HL-60 (cell line): ENCODE data around the gene SKI.

Source experiments
- CTCF ChIP-seq: IDR thresholded peaks from one replicate; pipeline ENCODE4 v1.5.1; 2011; ENCODE audit warnings: low read length, control low read depth, inconsistent platforms; ENCODE audit not compliant: insufficient read depth
- GABPA ChIP-seq: IDR thresholded peaks from 2 replicates; pipeline ENCODE4 v1.6.1; 2012; ENCODE audit warnings: low read depth
- POLR2AphosphoS5 ChIP-seq: IDR thresholded peaks from 2 replicates; pipeline ENCODE4 v1.6.1; 2012; ENCODE audit warnings: low read depth
- REST ChIP-seq: IDR thresholded peaks from 2 replicates; pipeline ENCODE4 v1.6.1; 2012; ENCODE audit warnings: low read depth; ENCODE audit not compliant: insufficient replicate concordance
- SPI1 ChIP-seq: IDR thresholded peaks from 2 replicates; pipeline ENCODE4 v1.6.1; 2012; ENCODE audit warnings: low read depth, mild to moderate bottlenecking, borderline replicate concordance

GRCh38 chr1:2208309-2209239 lies 19.5 kb upstream of the SKI start:
- TF ChIP-seq CTCF, result no peak
- no peak for TF ChIP-seq GABPA
- TF ChIP-seq REST, result no peak
- no peak for TF ChIP-seq POLR2AphosphoS5
- no peak for TF ChIP-seq SPI1
